Parathyroid adenoma (tissue), 2 donors: ENCODE data around the gene RASD2.

ENCODE experiments used
- H2AFZ ChIP-seq: fragments of 300-600 bp; sonication (generic); one replicate; pipeline ENCODE4 v1.7.0; 2017; ENCODE audit warnings: antibody characterized with exemption, mild to moderate bottlenecking
- H3K27ac ChIP-seq: fragments of 300-600 bp; sonication (generic); one replicate; pipeline ENCODE4 v1.7.0; 2017
- H3K27me3 ChIP-seq: fragments of 300-600 bp; sonication (generic); one replicate; pipeline ENCODE4 v1.7.0; 2017; ENCODE audit warnings: low read length; ENCODE audit not compliant: control insufficient read depth, insufficient read depth
- H3K36me3 ChIP-seq: fragments of 300-600 bp; sonication (generic); one replicate; pipeline ENCODE4 v1.7.0; 2017; ENCODE audit warnings: low read length; ENCODE audit not compliant: control insufficient read depth, insufficient read depth
- H3K4me1 ChIP-seq: fragments of 300-600 bp; sonication (generic); one replicate; pipeline ENCODE4 v1.7.0; 2017; ENCODE audit warnings: control low read depth
- H3K4me2 ChIP-seq: fragments of 300-600 bp; sonication (generic); one replicate; pipeline ENCODE4 v1.7.0; 2017; ENCODE audit warnings: low read length
- H3K4me3 ChIP-seq: fragments of 300-600 bp; sonication (generic); one replicate; pipeline ENCODE4 v1.7.0; 2017; ENCODE audit warnings: low read depth, low read length
- H3K79me2 ChIP-seq: fragments of 300-600 bp; sonication (generic); one replicate; pipeline ENCODE4 v1.7.0; 2017; ENCODE audit warnings: control low read depth
- H3K9ac ChIP-seq: fragments of 300-600 bp; sonication (generic); one replicate; pipeline ENCODE4 v1.7.0; 2017; ENCODE audit warnings: mild to moderate bottlenecking
- H3K9me3 ChIP-seq: fragments of 300-600 bp; sonication (generic); one replicate; pipeline ENCODE4 v1.7.0; 2017; ENCODE audit warnings: low read length; ENCODE audit not compliant: control insufficient read depth
- TF ChIP-seq, protein P1 (sequence below): fragments of 300-600 bp; sonication (generic); IDR thresholded peaks from one replicate; pipeline ENCODE4 v1.7.0; 2017; ENCODE audit warnings: antibody characterized with exemption, mild to moderate bottlenecking
- donor health status: primary hyperparathyroidism.

The RASD2 gene

DNA sequence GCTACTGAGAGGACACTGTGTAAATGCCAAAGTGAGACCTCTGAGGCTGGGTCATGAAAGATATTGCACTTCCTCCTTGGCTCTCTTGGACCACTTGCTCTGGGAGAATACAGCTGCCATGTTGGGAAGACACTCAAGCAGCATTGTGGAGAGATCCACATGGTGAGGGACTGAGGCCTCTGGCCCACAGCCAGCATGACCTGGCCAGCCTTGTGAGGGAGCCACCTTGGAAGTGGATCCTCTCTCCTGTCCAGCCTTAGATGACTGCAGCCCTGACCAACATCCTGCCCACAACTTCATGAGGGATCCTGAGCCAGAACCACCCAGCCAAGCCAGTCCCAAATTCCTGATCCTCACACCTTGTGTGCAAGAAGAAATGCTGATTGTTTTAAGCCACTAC, 46.1 kb downstream of the RASD2 start:
- Histone ChIP-seq H3K27me3 (no peaks in the 10 kb centered on the region), H3K36me3 (no peaks in the 10 kb centered on the region), H3K4me3 (no peak overlapping the region), H3K79me2 (no peaks in the 10 kb centered on the region), H3K9ac (no peak overlapping the region), H3K4me2 (no peak overlapping the region), H3K9me3 (no peaks in the 10 kb centered on the region), H3K4me1 (no peaks in the 10 kb centered on the region), H2AFZ (no peak overlapping the region), H3K27ac (no peak overlapping the region)
- TF ChIP-seq, protein P1, sequence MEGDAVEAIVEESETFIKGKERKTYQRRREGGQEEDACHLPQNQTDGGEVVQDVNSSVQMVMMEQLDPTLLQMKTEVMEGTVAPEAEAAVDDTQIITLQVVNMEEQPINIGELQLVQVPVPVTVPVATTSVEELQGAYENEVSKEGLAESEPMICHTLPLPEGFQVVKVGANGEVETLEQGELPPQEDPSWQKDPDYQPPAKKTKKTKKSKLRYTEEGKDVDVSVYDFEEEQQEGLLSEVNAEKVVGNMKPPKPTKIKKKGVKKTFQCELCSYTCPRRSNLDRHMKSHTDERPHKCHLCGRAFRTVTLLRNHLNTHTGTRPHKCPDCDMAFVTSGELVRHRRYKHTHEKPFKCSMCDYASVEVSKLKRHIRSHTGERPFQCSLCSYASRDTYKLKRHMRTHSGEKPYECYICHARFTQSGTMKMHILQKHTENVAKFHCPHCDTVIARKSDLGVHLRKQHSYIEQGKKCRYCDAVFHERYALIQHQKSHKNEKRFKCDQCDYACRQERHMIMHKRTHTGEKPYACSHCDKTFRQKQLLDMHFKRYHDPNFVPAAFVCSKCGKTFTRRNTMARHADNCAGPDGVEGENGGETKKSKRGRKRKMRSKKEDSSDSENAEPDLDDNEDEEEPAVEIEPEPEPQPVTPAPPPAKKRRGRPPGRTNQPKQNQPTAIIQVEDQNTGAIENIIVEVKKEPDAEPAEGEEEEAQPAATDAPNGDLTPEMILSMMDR = no peak

DNA sequence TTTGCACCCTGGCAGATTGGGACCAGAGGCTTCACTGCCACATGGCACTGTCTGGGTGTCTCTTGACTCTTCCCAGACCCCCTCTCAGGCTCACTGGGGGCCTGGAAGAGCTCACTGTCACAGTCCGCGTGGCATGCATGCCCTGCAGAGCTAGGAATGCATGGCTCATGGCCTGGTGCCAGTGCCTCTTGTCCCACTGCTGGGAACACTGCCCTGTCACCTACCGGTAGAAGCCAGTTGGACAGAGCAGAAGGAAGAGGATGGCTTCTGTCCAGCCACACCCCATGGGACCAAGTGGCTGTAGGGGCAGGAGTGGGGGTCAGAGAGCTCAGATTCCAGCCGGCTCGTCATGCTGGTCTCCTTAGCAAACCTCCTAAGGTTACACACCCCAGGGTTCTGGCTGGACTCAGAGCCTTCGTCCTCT, 46.8 kb downstream of the RASD2 start:
- no peak overlapping the region for H3K4me2 ChIP-seq
- H3K9me3 ChIP-seq = no peaks in the 10 kb centered on the region
- no peak overlapping the region for H3K4me3 ChIP-seq
- no peak overlapping the region for H3K27ac ChIP-seq
- no peak overlapping the region for H3K9ac ChIP-seq
- no peaks in the 10 kb centered on the region for H3K79me2 ChIP-seq
- no peaks in the 10 kb centered on the region for H3K27me3 ChIP-seq
- TF ChIP-seq, protein P1 = no peak
- no peak overlapping the region for H2AFZ ChIP-seq
- H3K4me1 ChIP-seq = no peaks in the 10 kb centered on the region
- no peaks in the 10 kb centered on the region for H3K36me3 ChIP-seq

- no peak overlapping the region for H3K4me2 ChIP-seq
- no peaks in the 10 kb centered on the region for H3K79me2 ChIP-seq
- H3K4me1 ChIP-seq = no peaks in the 10 kb centered on the region
- H2AFZ ChIP-seq = no peak overlapping the region
- no peak overlapping the region for H3K9ac ChIP-seq
- no peaks in the 10 kb centered on the region for H3K36me3 ChIP-seq
- TF ChIP-seq, protein P1 = no peak
- H3K9me3 ChIP-seq = no peaks in the 10 kb centered on the region
- no peak overlapping the region for H3K27ac ChIP-seq
- H3K4me3 ChIP-seq = no peak overlapping the region
- no peaks in the 10 kb centered on the region for H3K27me3 ChIP-seq
Observed at GRCh38 chr22:35587896-35588295, 47.3 kb downstream of the RASD2 start.

GRCh38 chr22:35589071-35589755, 48.6 kb downstream of the RASD2 start:
- no peak overlapping the region for H3K27ac ChIP-seq

More at GRCh38 chr22:35589071-35589755, 48.6 kb downstream of the RASD2 start:
- Histone ChIP-seq H3K27me3 (no peaks in the 10 kb centered on the region), H3K9ac (no peak overlapping the region), H2AFZ (no peak overlapping the region), H3K4me3 (no peak overlapping the region), H3K9me3 (no peaks in the 10 kb centered on the region), H3K4me2 (no peak overlapping the region), H3K36me3 (no peaks in the 10 kb centered on the region), H3K4me1 (no peaks in the 10 kb centered on the region), H3K79me2 (no peaks in the 10 kb centered on the region)
- TF ChIP-seq, protein P1 = no peak
